OCI-LY1 (cell line): ENCODE measurements around the gene VPS35L.

Experiments used
- EZH2 ChIP-seq: fragments of 200-600 bp; sonication (generic), shearing (Covaris generic); IDR thresholded peaks from 2 replicates; pipeline ENCODE4 v1.8.0; 2017; ENCODE audit warnings: borderline replicate concordance, mixed run types, mild to moderate bottlenecking, antibody characterized with exemption, low read length, moderate library complexity, mixed read lengths
- TF ChIP-seq, protein P1 (sequence below): fragments of 200-600 bp; sonication (generic), shearing (Covaris generic); IDR thresholded peaks from 2 replicates; pipeline ENCODE4 v1.5.1; 2017; ENCODE audit warnings: mild to moderate bottlenecking, antibody characterized with exemption, low read length, moderate library complexity, mixed read lengths

DNA sequence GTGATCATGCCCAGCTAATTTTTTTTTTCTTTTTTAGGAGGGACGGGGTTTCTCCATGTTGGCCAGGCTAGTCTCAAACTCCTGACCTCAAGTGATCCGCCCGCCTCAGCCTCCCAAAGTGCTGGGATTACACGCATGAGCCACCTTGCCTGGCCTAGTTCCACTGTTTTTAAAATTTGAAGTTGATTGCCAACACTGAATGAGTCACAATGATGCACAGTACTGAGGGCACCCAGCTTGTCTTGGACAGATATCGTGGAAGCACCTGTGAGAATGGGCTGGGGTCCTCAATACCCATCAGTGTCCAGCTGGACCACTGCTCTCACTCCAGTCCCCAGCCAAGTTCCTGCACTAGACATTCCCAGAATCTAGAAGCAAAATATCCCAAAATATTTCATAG lies 160.1 kb downstream of the VPS35L start:
- TF ChIP-seq, protein P1, sequence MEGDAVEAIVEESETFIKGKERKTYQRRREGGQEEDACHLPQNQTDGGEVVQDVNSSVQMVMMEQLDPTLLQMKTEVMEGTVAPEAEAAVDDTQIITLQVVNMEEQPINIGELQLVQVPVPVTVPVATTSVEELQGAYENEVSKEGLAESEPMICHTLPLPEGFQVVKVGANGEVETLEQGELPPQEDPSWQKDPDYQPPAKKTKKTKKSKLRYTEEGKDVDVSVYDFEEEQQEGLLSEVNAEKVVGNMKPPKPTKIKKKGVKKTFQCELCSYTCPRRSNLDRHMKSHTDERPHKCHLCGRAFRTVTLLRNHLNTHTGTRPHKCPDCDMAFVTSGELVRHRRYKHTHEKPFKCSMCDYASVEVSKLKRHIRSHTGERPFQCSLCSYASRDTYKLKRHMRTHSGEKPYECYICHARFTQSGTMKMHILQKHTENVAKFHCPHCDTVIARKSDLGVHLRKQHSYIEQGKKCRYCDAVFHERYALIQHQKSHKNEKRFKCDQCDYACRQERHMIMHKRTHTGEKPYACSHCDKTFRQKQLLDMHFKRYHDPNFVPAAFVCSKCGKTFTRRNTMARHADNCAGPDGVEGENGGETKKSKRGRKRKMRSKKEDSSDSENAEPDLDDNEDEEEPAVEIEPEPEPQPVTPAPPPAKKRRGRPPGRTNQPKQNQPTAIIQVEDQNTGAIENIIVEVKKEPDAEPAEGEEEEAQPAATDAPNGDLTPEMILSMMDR = no peak
- TF ChIP-seq EZH2 = no peak
